Activated T-helper 2 cell treated with anti-CD3 and anti-CD28 coated beads, Interferon-gamma antibody, Interleukin-2, Interleukin-4, amounts not matched to agents 10 μg/mL and 5 μg/mL and 100 μg/mL, durations not matched to agents 14 hours and 24 hours and 36 hours (primary cell): Measurements from ENCODE around the gene RASAL2. TPM values are rescaled to one million over a fixed set of nuclear protein-coding genes. Genes with fewer than 3 reads are reported as not detected.

Experiments
- DNase-seq: peaks from one replicate; pipeline ENCODE4 v3.0.0; 2021; ENCODE audit warnings: low spot score
- H3K27ac Mint-ChIP-seq: one replicate; pipeline ENCODE4 v1.8.0; 2021; ENCODE audit warnings: mixed read lengths
- H3K27me3 Mint-ChIP-seq: one replicate; pipeline ENCODE4 v1.8.0; 2021; ENCODE audit warnings: low read depth, mixed read lengths
- H3K36me3 Mint-ChIP-seq: one replicate; pipeline ENCODE4 v1.8.0; 2021; ENCODE audit warnings: low read depth, mixed read lengths
- H3K4me1 Mint-ChIP-seq: one replicate; pipeline ENCODE4 v1.8.0; 2021; ENCODE audit warnings: low read depth, mixed read lengths
- H3K4me3 Mint-ChIP-seq: one replicate; pipeline ENCODE4 v1.8.0; 2021; ENCODE audit warnings: low read depth, mild to moderate bottlenecking, moderate library complexity, mixed read lengths
- H3K9me3 Mint-ChIP-seq: one replicate; pipeline ENCODE4 v1.8.0; 2021; ENCODE audit warnings: mixed read lengths
- intact Hi-C: fragments of 100-400 bp; cut with micrococcal nuclease; formaldehyde crosslinking; loops from one replicate; pipeline ENCODE4 v1.15.1; 2023
- total RNA-seq: library from RNA; stranded (reverse); gene quantifications from 2 replicates; pipeline ENCODE4 v1.2.3, GENCODE V29; 2022

RASAL2 gene
- total RNA-seq: 0.37 and 0.43 TPM in 2 replicates

DNA sequence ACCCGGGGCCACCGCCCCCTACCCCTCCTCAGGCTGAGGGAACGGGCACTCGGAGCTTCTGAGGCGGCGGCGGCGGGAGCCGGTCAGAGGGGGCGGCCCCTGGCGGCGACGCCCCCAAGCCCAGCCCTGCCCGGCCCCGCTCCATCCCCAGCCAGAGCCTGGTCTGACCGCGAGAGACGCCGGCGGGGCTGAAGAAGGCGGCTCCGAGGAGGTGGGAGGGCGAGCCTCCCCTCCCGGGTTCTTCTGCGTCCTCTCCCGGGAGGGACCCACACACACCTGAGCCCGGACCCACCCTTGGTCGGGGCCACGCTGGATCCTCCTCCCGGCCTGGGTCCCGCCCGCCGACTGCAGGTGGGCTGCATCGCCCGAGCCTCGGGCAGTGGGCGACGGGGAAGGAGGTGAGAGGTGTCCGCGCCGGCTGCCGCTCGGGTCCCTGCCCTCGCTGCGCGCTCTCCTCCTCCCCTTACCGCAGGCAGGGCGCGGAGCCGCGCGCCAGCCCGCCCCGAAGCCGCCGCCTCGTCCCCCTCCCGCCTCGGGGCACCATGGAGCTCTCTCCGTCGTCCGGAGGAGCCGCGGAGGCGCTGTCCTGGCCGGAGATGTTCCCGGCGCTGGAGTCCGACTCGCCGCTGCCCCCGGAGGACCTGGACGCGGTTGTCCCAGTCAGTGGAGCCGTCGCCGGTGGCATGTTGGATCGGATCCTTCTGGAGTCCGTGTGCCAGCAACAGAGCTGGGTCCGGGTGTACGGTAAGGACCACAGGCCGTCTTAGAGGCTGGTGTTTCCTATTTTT is at the start of gene RASAL2:
Gene RASAL2, plus strand, starts transcription at position 154 of the 788 bp plus-strand sequence. Its CDS starts 389 bp downstream, at position 543.
- no peak for DNase-seq
- intact Hi-C loops: no loop called here
- peaks cover 39% of the 10 kb centered on the region for H3K27me3 Mint-ChIP-seq
- H3K36me3 Mint-ChIP-seq: no peaks in the 10 kb centered on the region
- H3K4me3 Mint-ChIP-seq: peak within 1 kb of the TSS; percentile 80
- peaks cover 11% of the 10 kb centered on the region for H3K9me3 Mint-ChIP-seq
- peaks cover 7% of the 10 kb centered on the region for H3K4me1 Mint-ChIP-seq
- no peak within 1 kb of the TSS for H3K27ac Mint-ChIP-seq

DNA sequence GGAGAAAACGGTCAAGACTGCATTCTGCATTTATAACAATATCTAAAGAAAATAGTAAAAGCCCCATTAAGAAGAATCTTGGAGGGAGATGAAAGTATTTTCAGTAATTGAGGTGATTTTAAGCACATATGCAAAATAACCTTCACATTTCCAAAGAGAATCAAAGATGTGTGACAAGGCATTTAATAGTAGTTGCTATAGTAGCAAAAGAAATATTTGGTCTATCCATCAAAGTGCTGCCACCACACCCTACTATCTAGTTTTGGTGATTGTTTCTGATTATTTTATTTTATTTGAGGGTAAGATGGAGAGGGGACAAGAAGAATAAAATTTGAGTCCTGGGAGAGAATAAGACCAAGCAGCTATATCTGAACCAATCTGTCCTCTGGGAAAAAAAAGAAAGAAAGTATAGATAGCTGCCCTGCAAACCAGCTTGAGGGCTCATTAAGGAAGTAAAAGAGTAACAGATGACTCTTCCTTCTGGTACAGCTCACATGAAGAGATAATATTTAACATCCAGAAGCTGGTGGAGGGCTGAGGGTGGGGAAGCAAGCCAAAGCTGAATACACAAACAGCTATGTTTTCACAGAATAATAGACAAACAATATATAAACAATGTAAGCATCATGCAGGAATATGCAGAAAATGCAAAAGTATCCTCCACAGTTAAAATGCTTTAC is 47.2 kb upstream of the RASAL2 start:
- no peaks in the 10 kb centered on the region for H3K9me3 Mint-ChIP-seq
- no peaks in the 10 kb centered on the region for H3K36me3 Mint-ChIP-seq
- no peak overlapping the region for H3K4me3 Mint-ChIP-seq
- H3K27me3 Mint-ChIP-seq: no peaks in the 10 kb centered on the region
- intact Hi-C loops: no loop called here
- H3K4me1 Mint-ChIP-seq: no peaks in the 10 kb centered on the region
- H3K27ac Mint-ChIP-seq: no peak overlapping the region
- DNase-seq: no peak

DNA sequence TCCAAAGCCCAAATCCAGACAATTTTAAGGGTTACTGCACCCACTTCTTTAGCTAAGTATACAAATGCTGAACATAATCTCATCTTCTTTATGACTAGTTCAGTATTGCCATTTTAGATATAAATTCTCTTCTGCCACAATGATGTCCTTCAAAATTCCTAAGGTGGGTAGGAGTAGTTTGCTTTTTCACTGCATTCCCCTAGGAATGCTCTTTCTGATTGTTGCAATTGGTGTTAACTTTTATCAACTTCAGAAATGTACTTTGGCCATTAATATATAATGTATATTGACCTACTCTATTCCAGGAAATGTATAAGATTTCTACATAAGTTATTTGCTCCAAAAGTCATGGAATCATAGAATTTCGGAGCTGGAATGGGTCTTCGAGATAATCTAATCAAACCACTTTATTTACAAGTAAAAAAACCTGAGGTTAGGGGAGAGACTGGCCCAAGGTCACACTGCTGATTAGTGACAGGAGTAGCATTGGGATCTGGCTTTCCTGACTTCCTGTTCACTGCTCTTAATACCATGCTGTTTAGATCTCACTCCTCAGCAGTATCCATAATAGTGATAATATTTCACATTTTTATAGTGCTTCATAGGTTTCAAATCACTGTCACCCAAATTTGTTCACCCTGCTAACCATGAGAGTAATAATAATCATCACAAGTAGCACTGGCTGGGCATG is 46.4 kb upstream of the RASAL2 start:
- no peak overlapping the region for H3K27ac Mint-ChIP-seq
- H3K27me3 Mint-ChIP-seq: no peaks in the 10 kb centered on the region
- H3K4me3 Mint-ChIP-seq: no peak overlapping the region
- no peak for DNase-seq
- H3K36me3 Mint-ChIP-seq: no peaks in the 10 kb centered on the region
- intact Hi-C loops: no loop called here
- no peaks in the 10 kb centered on the region for H3K4me1 Mint-ChIP-seq
- H3K9me3 Mint-ChIP-seq: no peaks in the 10 kb centered on the region

DNA sequence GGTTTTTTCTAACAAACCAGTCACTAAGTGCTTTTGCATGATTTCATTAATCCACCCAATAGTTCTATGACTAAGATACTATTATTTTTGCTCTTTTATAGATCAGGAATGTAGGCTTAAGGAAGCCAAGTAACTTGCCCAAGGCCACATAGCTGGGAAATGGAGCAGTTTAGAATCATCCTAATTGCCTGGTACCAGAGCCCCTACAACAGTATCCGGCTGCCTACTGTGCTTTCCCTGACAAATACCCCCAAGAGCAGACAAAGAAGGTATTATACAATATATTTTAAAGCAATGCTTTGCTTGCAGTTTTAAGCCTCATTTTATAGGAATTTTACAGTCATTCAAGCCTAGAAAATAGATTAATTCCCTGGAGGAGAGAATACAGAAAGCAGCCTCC is 45.5 kb upstream of the RASAL2 start:
- no peaks in the 10 kb centered on the region for H3K27me3 Mint-ChIP-seq
- no peak overlapping the region for H3K27ac Mint-ChIP-seq
- H3K36me3 Mint-ChIP-seq: no peaks in the 10 kb centered on the region
- no peak overlapping the region for H3K4me3 Mint-ChIP-seq
- H3K4me1 Mint-ChIP-seq: no peaks in the 10 kb centered on the region
- H3K9me3 Mint-ChIP-seq: no peaks in the 10 kb centered on the region
- intact Hi-C loops: no loop called here
- DNase-seq: no peak

DNA sequence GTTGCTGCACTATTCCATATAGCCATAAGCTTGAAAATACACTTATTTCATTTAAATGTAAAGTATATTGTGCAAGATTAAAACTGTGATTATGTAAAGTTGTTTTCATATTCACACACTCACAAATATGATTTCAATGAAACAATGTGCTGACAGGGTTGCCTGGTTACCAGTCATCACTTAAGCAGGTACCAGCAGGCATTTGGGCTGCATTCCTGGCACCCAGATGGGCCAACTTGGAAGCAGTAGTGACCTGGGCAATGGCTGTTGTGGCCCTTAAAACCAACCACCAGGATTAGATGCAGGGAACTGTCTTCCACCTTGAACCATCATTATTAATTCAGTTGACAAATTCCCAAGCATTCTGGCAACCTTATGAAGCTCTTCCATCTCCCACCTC is 45.0 kb upstream of the RASAL2 start:
- no peak for DNase-seq
- intact Hi-C loops: no loop called here
- Mint-ChIP-seq H3K4me3 (no peak overlapping the region), H3K27me3 (no peaks in the 10 kb centered on the region), H3K9me3 (no peaks in the 10 kb centered on the region), H3K36me3 (no peaks in the 10 kb centered on the region), H3K27ac (no peak overlapping the region), H3K4me1 (no peaks in the 10 kb centered on the region)

DNA sequence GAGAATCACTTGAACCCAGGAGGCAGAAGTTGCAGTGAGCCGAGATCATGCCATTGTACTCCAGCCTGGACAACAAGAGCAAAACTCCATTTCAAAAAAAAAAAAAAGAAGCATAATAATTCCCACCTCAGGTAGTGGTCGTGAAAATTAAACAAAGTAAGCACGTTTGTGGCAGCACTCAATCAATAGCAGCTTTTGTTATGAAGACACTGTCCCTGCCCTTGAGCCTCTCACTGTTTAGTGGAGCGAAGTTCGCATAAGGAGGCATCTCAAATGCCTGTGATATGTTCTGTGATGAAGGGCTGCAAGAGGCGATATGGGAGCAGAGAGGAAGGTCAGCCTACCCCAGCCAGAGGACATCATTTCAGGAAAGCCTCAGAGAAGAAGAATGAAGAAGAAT is 43.8 kb upstream of the RASAL2 start:
- Mint-ChIP-seq H3K9me3 (no peaks in the 10 kb centered on the region), H3K4me3 (no peak overlapping the region), H3K27ac (no peak overlapping the region), H3K4me1 (no peaks in the 10 kb centered on the region), H3K27me3 (no peaks in the 10 kb centered on the region), H3K36me3 (no peaks in the 10 kb centered on the region)
- intact Hi-C loops: no loop called here
- no peak for DNase-seq

DNA sequence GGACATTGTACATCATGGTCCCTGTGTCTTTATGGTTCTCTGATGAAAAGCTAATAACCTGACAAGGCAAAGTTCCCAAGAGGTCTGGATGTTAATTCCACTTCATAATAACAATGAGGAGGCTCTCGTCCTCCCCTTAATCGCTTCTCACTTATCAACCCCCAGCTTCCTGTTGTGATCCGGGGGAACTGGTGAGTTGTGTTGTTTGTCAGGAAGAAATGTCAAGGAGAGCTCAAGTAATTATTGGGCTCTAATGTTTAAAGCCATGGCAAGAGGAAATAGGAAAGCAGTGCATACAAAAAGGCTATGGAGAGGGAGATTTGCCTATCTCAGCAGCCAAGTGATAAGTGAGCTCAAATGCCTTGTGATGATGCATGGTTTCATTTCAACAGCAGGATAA is 42.8 kb upstream of the RASAL2 start:
- Mint-ChIP-seq H3K9me3 (no peaks in the 10 kb centered on the region), H3K27ac (no peak overlapping the region), H3K4me1 (no peaks in the 10 kb centered on the region), H3K4me3 (no peak overlapping the region), H3K27me3 (no peaks in the 10 kb centered on the region), H3K36me3 (no peaks in the 10 kb centered on the region)
- no peak for DNase-seq
- intact Hi-C loops: no loop called here

DNA sequence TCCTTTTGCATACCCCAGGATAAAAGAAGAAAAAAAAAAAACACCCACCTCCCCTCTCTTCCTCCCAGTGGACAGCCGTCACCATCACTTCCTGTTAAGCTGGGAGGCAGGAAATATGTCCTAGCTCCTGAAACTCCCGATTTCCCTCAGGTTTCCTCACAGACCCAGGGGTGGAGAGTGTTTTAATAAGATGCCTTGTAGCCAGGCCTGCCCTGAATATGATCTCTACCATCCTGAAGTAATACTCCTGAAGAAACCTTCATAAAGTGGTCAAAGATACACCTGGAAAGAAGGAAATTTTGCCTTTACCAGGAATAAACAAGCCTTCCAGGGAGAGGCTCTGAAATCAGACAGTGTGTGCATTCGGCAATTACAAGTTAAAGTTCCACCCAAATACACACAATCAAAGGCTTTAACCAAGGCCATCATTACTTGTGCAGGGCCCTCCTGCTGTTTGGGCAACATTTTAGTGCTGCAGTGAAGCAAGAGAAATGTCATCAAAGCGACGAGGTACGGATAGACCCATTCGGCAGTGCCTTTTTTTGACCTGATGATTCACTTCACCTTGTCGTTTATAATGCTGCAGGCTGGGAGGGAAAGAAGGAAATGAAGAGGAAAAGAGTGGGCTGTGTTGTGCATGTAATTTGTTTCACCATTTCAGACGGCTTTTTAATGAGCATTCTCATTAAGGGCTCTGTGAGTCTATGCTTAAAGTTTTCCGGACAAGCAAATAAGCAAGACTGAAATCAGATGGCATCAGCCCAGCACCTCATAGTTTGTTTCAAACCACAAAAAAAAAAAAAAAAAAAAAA is 41.0 kb upstream of the RASAL2 start:
- no peaks in the 10 kb centered on the region for H3K9me3 Mint-ChIP-seq
- no peaks in the 10 kb centered on the region for H3K27me3 Mint-ChIP-seq
- H3K4me1 Mint-ChIP-seq: no peaks in the 10 kb centered on the region
- no peak overlapping the region for H3K4me3 Mint-ChIP-seq
- H3K27ac Mint-ChIP-seq: no peak overlapping the region
- H3K36me3 Mint-ChIP-seq: no peaks in the 10 kb centered on the region
- DNase-seq: no peak
- intact Hi-C loops: no loop called here

DNA sequence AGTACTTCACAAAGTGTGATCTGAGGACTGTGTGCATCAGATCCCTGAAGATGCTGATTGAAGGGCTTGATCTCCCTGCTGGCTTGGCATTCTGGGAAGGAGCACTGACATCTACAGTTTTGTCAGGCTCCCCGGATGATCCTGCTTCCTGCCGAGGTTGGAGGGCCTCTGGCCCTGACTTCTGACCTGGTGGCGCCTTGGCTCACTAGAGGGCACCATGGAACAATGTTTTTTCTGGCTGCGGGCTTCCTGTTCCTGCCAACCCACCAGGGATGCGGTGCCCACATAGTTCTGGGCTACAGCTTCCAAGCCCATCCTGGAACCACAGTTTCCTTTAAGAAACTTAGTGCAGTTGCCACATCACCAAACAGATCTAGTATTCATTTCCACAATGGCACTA is 38.8 kb upstream of the RASAL2 start:
- H3K27ac Mint-ChIP-seq: no peak overlapping the region
- no peaks in the 10 kb centered on the region for H3K4me1 Mint-ChIP-seq
- no peak for DNase-seq
- intact Hi-C loops: no loop called here
- H3K27me3 Mint-ChIP-seq: no peaks in the 10 kb centered on the region
- no peaks in the 10 kb centered on the region for H3K36me3 Mint-ChIP-seq
- H3K9me3 Mint-ChIP-seq: no peaks in the 10 kb centered on the region
- H3K4me3 Mint-ChIP-seq: no peak overlapping the region

DNA sequence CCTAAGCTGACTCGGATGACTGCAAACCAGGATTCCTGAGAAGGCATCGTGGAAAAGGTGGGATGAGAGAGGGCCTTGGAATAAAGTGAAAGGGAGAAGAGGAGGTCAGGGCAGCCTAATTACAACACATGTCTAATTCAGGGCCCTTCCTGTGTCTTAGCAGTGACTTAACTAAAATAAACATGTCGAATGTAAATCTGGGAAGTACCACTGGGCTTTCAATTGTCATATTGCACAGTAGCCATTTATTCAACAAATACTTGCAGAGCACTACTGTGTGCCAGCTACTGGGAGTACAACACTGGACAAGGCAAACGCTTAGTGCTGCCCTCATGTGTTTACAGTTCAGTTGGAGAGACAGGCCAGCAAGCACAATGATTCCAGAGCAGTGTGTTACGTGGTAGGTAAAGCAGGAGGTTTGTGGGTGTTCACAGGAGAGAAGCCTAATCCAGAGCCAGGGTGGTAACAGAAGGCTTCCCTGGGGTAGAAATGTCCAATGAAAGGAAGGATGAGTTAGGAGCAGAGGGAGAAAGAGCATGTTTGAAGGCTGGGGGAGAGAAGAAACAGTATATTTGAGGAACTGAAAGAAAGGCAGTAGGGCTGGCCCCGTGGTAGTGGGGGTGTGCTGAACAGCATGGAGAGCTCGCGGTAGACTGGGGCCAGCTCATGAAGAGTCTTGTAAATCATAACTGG is 38.0 kb upstream of the RASAL2 start:
- DNase-seq: no peak
- Mint-ChIP-seq H3K27ac (no peak overlapping the region), H3K9me3 (no peaks in the 10 kb centered on the region), H3K4me1 (no peaks in the 10 kb centered on the region), H3K27me3 (no peaks in the 10 kb centered on the region), H3K36me3 (no peaks in the 10 kb centered on the region), H3K4me3 (no peak overlapping the region)
- intact Hi-C loops: no loop called here

DNA sequence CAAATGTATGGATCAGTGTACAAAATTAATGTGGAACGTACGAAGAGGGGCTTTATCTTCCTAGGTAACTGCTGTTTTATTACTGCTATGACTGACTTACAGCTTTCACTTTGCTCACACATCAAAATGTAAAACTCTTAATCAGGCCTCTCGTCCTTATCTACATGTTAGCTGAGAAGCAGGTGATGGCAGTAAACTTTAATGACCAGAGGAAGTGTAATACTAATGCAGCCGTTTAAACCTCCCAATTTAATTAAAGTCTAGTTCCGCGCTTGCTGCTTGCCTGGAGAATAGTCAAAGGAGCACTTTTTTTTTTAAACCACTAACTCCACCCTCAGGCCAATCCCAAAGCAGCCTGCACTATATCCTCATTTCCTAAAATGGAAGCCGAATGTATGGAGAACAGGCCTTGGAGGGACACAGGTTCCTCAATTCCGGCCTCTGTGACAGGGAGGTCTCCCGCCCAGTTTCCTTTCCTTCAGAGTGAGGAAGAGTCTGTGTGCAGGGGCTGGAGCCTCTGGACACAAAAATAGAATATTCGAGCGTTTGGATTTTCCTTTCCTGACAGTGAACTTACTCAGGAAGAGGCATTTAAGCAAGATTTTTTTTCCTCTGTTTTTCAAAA is 36.7 kb upstream of the RASAL2 start:
- no peaks in the 10 kb centered on the region for H3K9me3 Mint-ChIP-seq
- H3K27ac Mint-ChIP-seq: no peak overlapping the region
- H3K4me3 Mint-ChIP-seq: no peak overlapping the region
- DNase-seq: no peak
- no peaks in the 10 kb centered on the region for H3K27me3 Mint-ChIP-seq
- intact Hi-C loops: no loop called here
- H3K36me3 Mint-ChIP-seq: no peaks in the 10 kb centered on the region
- H3K4me1 Mint-ChIP-seq: no peaks in the 10 kb centered on the region
